GM10248 (cell line): Measurements from ENCODE around the gene SPSB1.

Experiments
- CTCF ChIA-PET: fragments of 300-600 bp; sonication (Branson Sonifier 250); formaldehyde crosslinking; extraction: SDS; loops from one replicate; lab custom pipeline; 2021; ENCODE audit warnings: antibody characterized with exemption; lab: Yijun Ruan, JAX
- POLR2A ChIA-PET: fragments of 350-650 bp; sonication (Branson Sonifier 250); formaldehyde crosslinking; extraction: SDS; loops from one replicate; lab custom pipeline; 2020; ENCODE audit warnings: antibody characterized with exemption; lab: Yijun Ruan, JAX
- DNase-seq: peaks from one replicate; pipeline ENCODE4 v3.0.0; 2012; ENCODE audit errors: extremely low spot score
- TF ChIP-seq, protein P1 (sequence below): IDR thresholded peaks from 2 replicates; pipeline ENCODE4 v1.5.1; 2012; ENCODE audit warnings: mild to moderate bottlenecking, low read depth; ENCODE audit errors: extremely low read depth, missing control alignments, control extremely low read depth

The SPSB1 gene

DNA sequence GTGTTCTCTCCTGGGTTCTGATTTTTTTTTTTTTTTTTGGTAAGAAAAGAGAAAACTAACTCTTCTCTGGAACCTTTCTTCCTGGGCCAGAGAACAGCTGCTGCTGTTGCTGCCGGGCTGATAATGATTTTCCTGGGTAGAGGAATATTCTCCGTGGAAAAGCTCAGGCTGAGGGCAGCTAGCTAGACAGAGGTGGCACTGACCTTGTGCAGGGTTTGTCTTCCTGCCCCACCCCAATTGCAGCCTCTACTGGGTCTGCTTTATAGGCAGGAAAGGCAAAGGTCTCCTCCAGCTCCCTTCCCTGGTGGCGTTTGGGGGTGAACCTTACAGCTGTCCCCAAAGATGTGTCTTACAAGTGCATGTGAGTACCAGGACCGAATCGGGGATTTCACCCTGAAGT, 79.3 kb downstream of the SPSB1 start:
- TF ChIP-seq, protein P1, sequence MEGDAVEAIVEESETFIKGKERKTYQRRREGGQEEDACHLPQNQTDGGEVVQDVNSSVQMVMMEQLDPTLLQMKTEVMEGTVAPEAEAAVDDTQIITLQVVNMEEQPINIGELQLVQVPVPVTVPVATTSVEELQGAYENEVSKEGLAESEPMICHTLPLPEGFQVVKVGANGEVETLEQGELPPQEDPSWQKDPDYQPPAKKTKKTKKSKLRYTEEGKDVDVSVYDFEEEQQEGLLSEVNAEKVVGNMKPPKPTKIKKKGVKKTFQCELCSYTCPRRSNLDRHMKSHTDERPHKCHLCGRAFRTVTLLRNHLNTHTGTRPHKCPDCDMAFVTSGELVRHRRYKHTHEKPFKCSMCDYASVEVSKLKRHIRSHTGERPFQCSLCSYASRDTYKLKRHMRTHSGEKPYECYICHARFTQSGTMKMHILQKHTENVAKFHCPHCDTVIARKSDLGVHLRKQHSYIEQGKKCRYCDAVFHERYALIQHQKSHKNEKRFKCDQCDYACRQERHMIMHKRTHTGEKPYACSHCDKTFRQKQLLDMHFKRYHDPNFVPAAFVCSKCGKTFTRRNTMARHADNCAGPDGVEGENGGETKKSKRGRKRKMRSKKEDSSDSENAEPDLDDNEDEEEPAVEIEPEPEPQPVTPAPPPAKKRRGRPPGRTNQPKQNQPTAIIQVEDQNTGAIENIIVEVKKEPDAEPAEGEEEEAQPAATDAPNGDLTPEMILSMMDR, result no peak
- POLR2A ChIA-PET, result interaction anchor here (0.7 kb wide), 1 partner anchor 40 kb away, joined by 3 read pairs; no protein-coding TSS in a partner anchor
- CTCF ChIA-PET, result interaction anchor here (0.8 kb wide), 1 partner anchor 9 kb away, joined by 3 read pairs; no protein-coding TSS in a partner anchor
- no peak for DNase-seq

DNA sequence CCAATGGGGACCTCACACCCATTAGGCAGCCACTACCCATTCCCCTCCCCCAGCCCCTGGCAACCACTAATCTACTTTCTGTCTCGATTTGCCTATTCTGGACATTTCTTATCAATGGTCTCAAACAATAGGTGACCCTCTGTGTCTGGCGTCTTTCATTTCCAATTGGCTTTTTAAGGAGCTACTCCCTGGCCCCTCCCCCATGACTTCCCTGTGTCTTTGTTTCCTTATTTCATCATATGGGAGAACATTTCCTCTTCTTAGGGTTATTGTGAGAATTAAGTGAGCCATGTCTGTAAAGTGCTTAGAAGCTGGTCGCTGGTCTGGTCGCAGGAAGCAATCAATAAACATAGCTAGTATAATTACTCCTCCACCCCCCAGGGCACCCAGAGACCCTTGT, 80.9 kb downstream of the SPSB1 start:
- TF ChIP-seq, protein P1, result no peak
- no peak for DNase-seq
- ChIA-PET POLR2A (no interaction called here), CTCF (interaction anchor here (1.0 to 1.2 kb wide), 2 partner anchors 11 to 14 kb away, joined by 3 read pairs; no protein-coding TSS in a partner anchor)

DNA sequence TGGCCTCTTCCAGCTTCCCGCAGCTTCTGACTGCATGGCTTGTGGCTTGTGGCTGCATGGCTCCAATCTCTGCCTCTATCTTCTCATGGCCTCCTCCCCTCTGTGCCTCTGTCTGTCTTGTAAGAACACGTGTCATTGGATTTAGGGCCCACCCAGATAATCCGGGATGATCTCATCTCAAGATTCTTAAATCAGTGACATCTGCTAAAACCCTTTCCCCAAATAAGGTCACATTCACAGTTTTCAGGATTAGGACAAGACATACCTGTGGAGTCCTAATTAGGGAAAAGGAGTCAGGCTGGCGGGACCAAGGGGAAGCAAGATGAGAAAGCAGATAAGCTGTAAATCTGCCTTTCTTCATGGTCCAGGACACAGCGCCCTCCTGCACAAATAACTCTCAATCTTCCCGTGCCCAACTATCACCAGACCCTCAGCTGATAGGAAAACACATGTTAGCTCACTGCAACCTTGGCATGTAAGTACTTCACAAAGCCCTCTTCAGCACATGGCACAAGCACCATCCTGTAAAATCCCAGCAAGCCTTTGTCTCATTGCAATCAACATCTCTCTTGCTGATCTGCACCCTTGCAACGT, 82.2 kb downstream of the SPSB1 start:
- DNase-seq, result no peak
- ChIA-PET CTCF (interaction anchor here (2.2 kb wide), 1 partner anchor 11 kb away, joined by 7 read pairs; no protein-coding TSS in a partner anchor), POLR2A (no interaction called here)
- TF ChIP-seq, protein P1, result no peak

DNA sequence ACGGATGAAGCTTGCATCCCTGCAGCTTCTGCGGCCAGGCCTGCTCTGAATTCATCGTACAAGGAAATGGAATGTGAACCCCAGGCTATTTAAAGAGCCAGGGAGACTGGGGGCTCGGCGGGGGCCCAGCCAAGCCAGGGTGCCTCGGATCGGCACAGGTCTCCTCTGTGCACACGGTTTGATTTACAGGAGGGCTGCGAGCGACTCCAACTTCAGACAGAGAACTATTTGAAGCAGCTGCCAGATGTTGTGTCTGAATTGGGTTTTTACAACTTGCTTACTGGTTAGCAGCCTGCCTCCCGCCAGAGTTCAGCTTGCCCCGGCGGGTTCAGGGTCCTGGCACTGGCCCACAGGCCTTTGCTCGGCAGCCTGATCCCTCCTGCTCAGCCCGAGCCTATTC, 83.2 kb downstream of the SPSB1 start:
- TF ChIP-seq, protein P1, result no peak
- DNase-seq, result no peak
- ChIA-PET CTCF (interaction anchor here (1.7 to 2.2 kb wide), 2 partner anchors 9 to 12 kb away, joined by 4 to 7 read pairs; no protein-coding TSS in a partner anchor), POLR2A (no interaction called here)

DNA sequence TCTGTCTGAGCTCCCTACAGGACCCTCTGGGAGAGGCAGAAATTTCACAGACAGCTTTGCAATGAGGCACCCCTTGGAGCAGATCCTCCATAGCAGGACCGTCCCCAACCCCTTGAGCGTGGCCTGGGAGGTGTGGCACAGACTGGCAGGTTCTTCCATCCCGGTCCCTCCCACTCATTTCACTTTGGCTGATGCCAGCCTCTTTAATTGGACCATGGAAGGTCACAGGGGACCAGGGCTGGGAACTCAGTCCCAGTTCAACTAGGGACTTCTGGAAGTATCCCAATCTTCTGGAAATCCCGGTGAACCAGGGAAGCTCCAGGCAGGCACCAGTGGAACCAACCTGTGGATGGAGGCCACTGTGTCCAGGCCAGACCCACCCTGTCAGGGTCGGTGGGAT, 83.7 kb downstream of the SPSB1 start:
- POLR2A ChIA-PET, result no interaction called here
- CTCF ChIA-PET, result interaction anchor here (1.7 to 2.2 kb wide), 2 partner anchors 9 to 13 kb away, joined by 4 to 7 read pairs; no protein-coding TSS in a partner anchor
- TF ChIP-seq, protein P1, result no peak
- no peak for DNase-seq

DNA sequence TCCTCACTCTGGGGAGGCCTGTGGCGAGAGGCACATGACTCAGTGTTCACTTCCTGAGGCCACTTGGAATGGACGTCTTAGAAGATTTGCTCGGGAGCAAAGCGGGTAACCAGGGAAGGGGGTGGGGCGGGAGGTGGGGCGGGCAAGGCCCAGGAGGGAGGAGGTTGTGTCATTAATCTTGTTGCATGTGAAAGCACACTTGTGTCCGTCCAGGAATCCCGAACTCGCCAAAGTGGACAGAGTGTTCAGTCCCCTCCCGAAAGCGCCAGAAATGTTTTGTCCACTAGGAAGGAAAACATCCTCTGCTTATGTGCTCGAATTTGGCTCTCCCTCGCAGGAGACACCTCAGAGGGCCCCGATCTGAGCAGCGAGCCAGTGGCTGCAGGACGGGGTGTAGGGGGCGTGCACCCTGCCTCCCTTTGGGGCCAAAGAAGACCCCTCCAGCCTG, 84.2 kb downstream of the SPSB1 start:
- POLR2A ChIA-PET, result no interaction called here
- DNase-seq, result no peak
- CTCF ChIA-PET, result interaction anchor here (1.7 kb wide), 1 partner anchor 10 kb away, joined by 4 read pairs; no protein-coding TSS in a partner anchor

More for the DNA sequence above, 84.2 kb downstream of the SPSB1 start:
- TF ChIP-seq, protein P1, result no peak
